Mesodermal cell (in vitro differentiated cells): ENCODE data around the gene SQSTM1.

ENCODE experiments used
- H3K27ac ChIP-seq: 2 replicates; pipeline ENCODE4 v1.7.0; 2013; ENCODE audit warnings: mild to moderate bottlenecking, low read depth, low read length, moderate library complexity; ENCODE audit not compliant: severe bottlenecking
- H3K36me3 ChIP-seq: 2 replicates; pipeline ENCODE4 v1.7.1; 2013; ENCODE audit warnings: mild to moderate bottlenecking, low read length, moderate library complexity; ENCODE audit not compliant: control insufficient read depth, insufficient read depth
- H3K4me1 ChIP-seq: one replicate; pipeline ENCODE4 v1.7.1; 2013; ENCODE audit warnings: mild to moderate bottlenecking, low read length; ENCODE audit not compliant: insufficient read depth, control insufficient read depth, poor library complexity, severe bottlenecking
- H3K4me3 ChIP-seq: 2 replicates; pipeline ENCODE4 v1.7.0; 2013; ENCODE audit warnings: low read length, control low read depth, mild to moderate bottlenecking; ENCODE audit not compliant: insufficient read depth, poor library complexity, severe bottlenecking; ENCODE audit errors: extremely low read depth
- H3K9me3 ChIP-seq: 2 replicates; pipeline ENCODE4 v1.7.1; 2013; ENCODE audit warnings: mild to moderate bottlenecking, low read length, moderate library complexity; ENCODE audit not compliant: control insufficient read depth
- WGBS, 2 experiments: methylation state at CpG; one replicate each; pipeline ENCODE4 v1.1.5; 2013; ENCODE audit warnings: missing lambda C conversion rate in 2 of 2; ENCODE audit not compliant: insufficient coverage in 2 of 2; 5-methylcytosine and 5-hydroxymethylcytosine counted together

The SQSTM1 gene

GRCh38 chr5:179878222-179879002, 57.7 kb downstream of the SQSTM1 start:
- Histone ChIP-seq H3K4me1 (no peaks in the 10 kb centered on the region), H3K9me3 (peaks cover 12% of the 10 kb centered on the region), H3K27ac (no peak overlapping the region), H3K4me3 (no peak overlapping the region), H3K36me3 (peaks cover 76% of the 10 kb centered on the region)
- WGBS, 2 experiments: 96% methylated on average over 24 to 26 of the region's 26 CpGs

GRCh38 chr5:179879003-179879689, 58.4 kb downstream of the SQSTM1 start:
- H3K4me1 ChIP-seq: no peaks in the 10 kb centered on the region
- H3K9me3 ChIP-seq: peaks cover 20% of the 10 kb centered on the region
- H3K27ac ChIP-seq: no peak overlapping the region
- no peak overlapping the region for H3K4me3 ChIP-seq
- H3K36me3 ChIP-seq: peaks cover 78% of the 10 kb centered on the region
- 91 to 94% methylated on average over 29 to 31 of the region's 31 CpGs for WGBS, 2 experiments

GRCh38 chr5:179879690-179880010, 58.9 kb downstream of the SQSTM1 start:
- Histone ChIP-seq H3K4me1 (no peaks in the 10 kb centered on the region), H3K27ac (no peak overlapping the region), H3K36me3 (peaks cover 78% of the 10 kb centered on the region), H3K9me3 (peaks cover 25% of the 10 kb centered on the region), H3K4me3 (no peak overlapping the region)
- 97% methylated on average over 13 of the region's 13 CpGs for WGBS, 2 experiments

- H3K36me3 ChIP-seq: peaks cover 78% of the 10 kb centered on the region
- no peak overlapping the region for H3K27ac ChIP-seq
- H3K9me3 ChIP-seq: peaks cover 27% of the 10 kb centered on the region
- WGBS, 2 experiments: 83 to 93% methylated on average over 7 to 10 of the region's 12 CpGs
- H3K4me3 ChIP-seq: no peak overlapping the region
- no peaks in the 10 kb centered on the region for H3K4me1 ChIP-seq
These were observed 59.5 kb downstream of the SQSTM1 start for GRCh38 chr5:179880066-179880650.

DNA sequence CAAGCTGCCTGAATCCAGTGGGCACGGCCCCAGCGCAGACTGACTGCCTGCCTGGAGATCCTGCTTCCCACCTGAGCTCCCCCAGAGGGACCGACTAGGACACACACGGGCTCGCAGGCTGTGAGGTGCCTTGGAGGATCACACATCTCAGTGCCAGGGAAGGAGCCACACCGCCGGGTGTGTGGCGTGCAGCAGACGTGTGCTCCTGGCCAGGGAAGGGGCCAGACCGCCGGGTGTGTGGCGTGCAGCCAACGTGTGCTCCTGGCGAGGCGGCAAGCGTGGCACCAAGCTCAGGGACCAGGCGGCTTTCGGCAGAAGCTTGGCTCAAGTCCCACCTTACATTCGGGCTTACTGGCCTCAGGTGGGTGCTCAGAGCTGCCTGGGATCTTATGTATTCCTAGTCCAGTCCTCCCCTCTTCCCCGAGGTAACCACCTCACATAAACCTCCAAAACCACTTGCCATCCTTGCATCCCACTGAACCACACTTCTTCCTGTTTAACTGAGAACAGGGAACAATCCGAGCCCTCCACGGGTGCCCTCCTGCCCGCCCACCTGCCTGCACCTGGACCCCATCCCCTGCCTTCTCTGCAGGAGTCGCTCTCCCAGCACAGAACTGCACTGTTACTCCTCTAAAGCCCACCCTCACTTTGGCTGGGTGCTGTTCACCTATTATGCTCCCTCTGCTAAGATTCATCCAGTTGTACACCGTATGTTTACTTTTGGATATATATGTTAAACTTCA, 60.3 kb downstream of the SQSTM1 start:
- Histone ChIP-seq H3K4me1 (no peaks in the 10 kb centered on the region), H3K4me3 (no peak overlapping the region), H3K36me3 (peaks cover 78% of the 10 kb centered on the region), H3K27ac (no peak overlapping the region), H3K9me3 (peaks cover 27% of the 10 kb centered on the region)
- 96 to 97% methylated on average over 23 to 24 of the region's 25 CpGs for WGBS, 2 experiments

GRCh38 chr5:179882338-179882737, 61.6 kb downstream of the SQSTM1 start:
- 96 to 97% methylated on average over 2 to 3 of the region's 4 CpGs for WGBS, 2 experiments
- Histone ChIP-seq H3K27ac (no peak overlapping the region), H3K4me1 (no peaks in the 10 kb centered on the region), H3K36me3 (peaks cover 87% of the 10 kb centered on the region), H3K9me3 (peaks cover 27% of the 10 kb centered on the region), H3K4me3 (no peak overlapping the region)

GRCh38 chr5:179883163-179883562, 62.5 kb downstream of the SQSTM1 start:
- peaks cover 88% of the 10 kb centered on the region for H3K36me3 ChIP-seq
- H3K4me1 ChIP-seq: no peaks in the 10 kb centered on the region
- peaks cover 27% of the 10 kb centered on the region for H3K9me3 ChIP-seq
- WGBS, 2 experiments: 100% methylated on average over 1 of the region's 3 CpGs; no CpG with 5 or more reads in 1 of the 2 experiments
- no peak overlapping the region for H3K27ac ChIP-seq
- H3K4me3 ChIP-seq: no peak overlapping the region

DNA sequence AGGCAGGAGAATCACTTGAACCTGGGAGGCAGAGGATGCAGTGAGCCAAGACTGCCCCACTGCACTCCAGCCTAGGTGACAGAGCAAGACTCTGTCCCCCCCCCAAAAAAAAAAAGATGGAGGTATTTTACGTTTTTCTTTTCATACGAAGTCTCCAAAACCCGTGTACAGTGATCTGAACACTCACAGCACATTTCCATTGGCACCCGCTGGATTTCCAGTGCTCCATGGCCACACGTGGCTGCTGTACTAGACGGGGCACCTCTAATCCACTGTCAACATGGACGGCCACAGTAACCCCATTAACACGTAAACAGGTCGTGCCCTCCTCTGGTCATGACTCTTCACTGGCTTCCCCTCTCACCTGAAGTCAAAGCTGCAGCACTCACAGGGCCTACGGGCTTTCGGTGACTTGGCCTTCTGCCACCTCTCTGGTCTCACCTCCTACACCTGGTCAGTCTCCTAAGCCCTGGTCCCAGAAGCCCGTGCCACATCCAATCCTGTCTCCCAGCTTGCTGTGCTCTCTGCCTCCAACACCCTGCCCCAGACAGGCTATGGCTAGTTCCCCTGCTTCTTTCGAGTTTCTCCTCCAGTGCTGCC, 64.9 kb downstream of the SQSTM1 start:
- H3K36me3 ChIP-seq: peaks cover 90% of the 10 kb centered on the region

DNA sequence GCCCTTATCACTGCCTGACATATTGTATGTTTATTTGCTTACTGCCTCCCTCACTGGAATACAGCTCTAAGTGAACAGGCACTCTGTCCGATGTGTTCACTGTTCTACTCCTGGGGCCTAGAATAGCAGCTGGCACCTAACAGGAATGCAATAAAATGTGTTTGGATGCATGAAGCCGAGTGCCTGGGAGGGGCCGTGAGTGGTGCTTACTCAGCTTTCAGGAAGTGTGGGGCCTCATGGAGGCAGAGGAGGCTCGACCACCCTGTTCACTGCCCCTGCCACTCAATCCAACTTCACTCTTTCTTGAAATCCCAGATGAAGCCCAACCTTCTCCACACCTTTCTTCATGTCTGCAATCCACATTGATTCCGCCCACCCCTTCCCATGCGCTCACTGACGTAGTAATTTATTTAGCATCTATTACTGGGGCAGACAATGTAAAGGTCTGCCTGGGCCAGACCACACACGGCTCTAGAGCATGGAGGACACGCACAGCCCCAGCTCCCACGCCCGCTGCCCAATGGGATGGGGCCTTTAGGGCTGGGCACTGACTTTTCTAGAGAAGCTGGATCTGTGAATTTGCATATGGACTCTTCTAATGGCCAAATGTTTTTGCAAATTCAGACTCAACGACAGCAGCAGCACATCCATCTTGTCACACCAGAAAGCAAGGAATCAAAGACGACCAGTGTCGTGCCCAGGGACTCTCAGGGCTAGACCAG, 65.6 kb downstream of the SQSTM1 start:
- Histone ChIP-seq H3K27ac (no peak overlapping the region), H3K4me3 (no peak overlapping the region), H3K36me3 (peaks cover 85% of the 10 kb centered on the region), H3K9me3 (peaks cover 27% of the 10 kb centered on the region), H3K4me1 (no peaks in the 10 kb centered on the region)
- WGBS, 2 experiments: 85 to 89% methylated on average over 11 to 12 of the region's 14 CpGs

More for the DNA sequence above, 64.9 kb downstream of the SQSTM1 start:
- Histone ChIP-seq H3K4me3 (no peak overlapping the region), H3K4me1 (no peaks in the 10 kb centered on the region), H3K9me3 (peaks cover 27% of the 10 kb centered on the region), H3K27ac (no peak overlapping the region)
- 93 to 94% methylated on average over 13 of the region's 13 CpGs for WGBS, 2 experiments

GRCh38 chr5:179887095-179887494, 66.4 kb downstream of the SQSTM1 start:
- 93 to 94% methylated on average over 10 of the region's 11 CpGs for WGBS, 2 experiments
- peaks cover 27% of the 10 kb centered on the region for H3K9me3 ChIP-seq
- no peak overlapping the region for H3K27ac ChIP-seq
- H3K36me3 ChIP-seq: peaks cover 91% of the 10 kb centered on the region
- no peaks in the 10 kb centered on the region for H3K4me1 ChIP-seq
- no peak overlapping the region for H3K4me3 ChIP-seq
